GM18505 (cell line): ENCODE data around the gene CAPN8.

Source experiments
- ATAC-seq: cut with Tn5 transposase; IDR thresholded peaks from one replicate; pipeline ENCODE4 v1.9.1; 2021; ENCODE audit not compliant: unreplicated experiment
- POLR2A ChIP-seq: IDR thresholded peaks from 4 replicates; pipeline ENCODE4 v1.6.1; 2011; ENCODE audit warnings: borderline replicate concordance; ENCODE audit not compliant: insufficient read depth, insufficient read length; ENCODE audit errors: extremely low read depth

The CAPN8 gene

GRCh38 chr1:223708001-223708359 is 42.5 kb upstream of the CAPN8 start:
- no peak for TF ChIP-seq POLR2A

GRCh38 chr1:223707256-223708000 is 41.9 kb upstream of the CAPN8 start:
- no peak for ATAC-seq
- no peak for TF ChIP-seq POLR2A

More at GRCh38 chr1:223708001-223708359, 42.5 kb upstream of the CAPN8 start:
- no peak for ATAC-seq

GRCh38 chr1:223706077-223706973 is 40.8 kb upstream of the CAPN8 start:
- TF ChIP-seq POLR2A = no peak
- no peak for ATAC-seq

GRCh38 chr1:223704921-223705878 is 39.7 kb upstream of the CAPN8 start:
- ATAC-seq = no peak
- no peak for TF ChIP-seq POLR2A

GRCh38 chr1:223703668-223704013 is 38.1 kb upstream of the CAPN8 start:
- ATAC-seq = no peak
- TF ChIP-seq POLR2A = no peak

- TF ChIP-seq POLR2A = no peak
- ATAC-seq = no peak
Observed at GRCh38 chr1:223702735-223703667, 37.5 kb upstream of the CAPN8 start.

GRCh38 chr1:223700942-223701637 is 35.6 kb upstream of the CAPN8 start:
- no peak for ATAC-seq
- TF ChIP-seq POLR2A = no peak

GRCh38 chr1:223700388-223700918 is 35.0 kb upstream of the CAPN8 start:
- no peak for TF ChIP-seq POLR2A
- ATAC-seq = no peak

GRCh38 chr1:223695941-223696340 is 30.4 kb upstream of the CAPN8 start:
- no peak for ATAC-seq
- no peak for TF ChIP-seq POLR2A

GRCh38 chr1:223695014-223695548 is 29.6 kb upstream of the CAPN8 start:
- no peak for TF ChIP-seq POLR2A
- no peak for ATAC-seq

GRCh38 chr1:223691121-223691520 is 25.6 kb upstream of the CAPN8 start:
- ATAC-seq = no peak
- no peak for TF ChIP-seq POLR2A
